HepG2 (cell line): Measurements from ENCODE around the gene AGAP1. TPM values are rescaled to one million over a fixed set of nuclear protein-coding genes. Genes with fewer than 3 reads are reported as not detected.

Experiments
- ERF ChIP-seq: IDR thresholded peaks from 2 replicates; pipeline ENCODE4 v1.6.1; 2018; ENCODE audit warnings: missing biosample characterization, missing genetic modification reagents
- FIP1L1 ChIP-seq: fragments of 200-400 bp; formaldehyde crosslinking; IDR thresholded peaks from 2 replicates; pipeline ENCODE4 v1.6.1; 2018; ENCODE audit warnings: low read depth, mild to moderate bottlenecking, low read length, moderate library complexity, borderline replicate concordance; ENCODE audit not compliant: insufficient read depth
- FOXJ3 ChIP-seq: sonication (generic); formaldehyde crosslinking; IDR thresholded peaks from 2 replicates; pipeline ENCODE4 v1.4.0; 2020; ENCODE audit warnings: missing genetic modification reagents, mild to moderate bottlenecking, borderline replicate concordance
- HNRNPK ChIP-seq: fragments of 200-400 bp; formaldehyde crosslinking; IDR thresholded peaks from 2 replicates; pipeline ENCODE4 v1.6.1; 2018; ENCODE audit warnings: low read length, low read depth, moderate library complexity, mild to moderate bottlenecking; ENCODE audit not compliant: poor library complexity, severe bottlenecking
- KMT2A ChIP-seq: sonication (generic); formaldehyde crosslinking; IDR thresholded peaks from 2 replicates; pipeline ENCODE4 v1.4.0; 2020; ENCODE audit warnings: missing genetic modification reagents
- MAF1 ChIP-seq: sonication (generic); formaldehyde crosslinking; IDR thresholded peaks from 2 replicates; pipeline ENCODE4 v1.5.0; 2020; ENCODE audit warnings: missing genetic modification reagents, borderline replicate concordance
- MED8 ChIP-seq: sonication (generic); formaldehyde crosslinking; IDR thresholded peaks from 2 replicates; pipeline ENCODE4 v1.8.1; 2023; ENCODE audit warnings: mild to moderate bottlenecking, missing genetic modification reagents; ENCODE audit not compliant: insufficient replicate concordance
- NAIF1 ChIP-seq: sonication (generic); formaldehyde crosslinking; IDR thresholded peaks from 2 replicates; pipeline ENCODE4 v1.5.0; 2020; ENCODE audit warnings: mild to moderate bottlenecking, missing genetic modification reagents, borderline replicate concordance
- NR3C1 ChIP-seq: sonication (generic); formaldehyde crosslinking; IDR thresholded peaks from 2 replicates; pipeline ENCODE4 v1.4.0; 2020; ENCODE audit warnings: missing genetic modification reagents
- REST ChIP-seq, 2 experiments: IDR thresholded peaks; 2 replicates each; pipeline ENCODE4 v1.6.1; 2011 to 2012; ENCODE audit warnings: low read length in 2 of 2, borderline replicate concordance in 1 of 2, low read depth in 1 of 2, mild to moderate bottlenecking in 1 of 2, moderate library complexity in 1 of 2
- ZBTB40 ChIP-seq, 2 experiments: fragments of 450-650 bp in 1 of 2; sonication (generic) in 1 of 2; formaldehyde crosslinking in 1 of 2; IDR thresholded peaks; 2 replicates each; pipeline versions ENCODE4 v1.6.1 to v1.8.0; 2016 to 2022; ENCODE audit warnings: antibody characterized with exemption in 1 of 2, mild to moderate bottlenecking in 1 of 2, missing genetic modification reagents in 1 of 2
- ZNF703 ChIP-seq: sonication (generic); formaldehyde crosslinking; IDR thresholded peaks from 2 replicates; pipeline ENCODE4 v1.5.1; 2020; ENCODE audit warnings: missing genetic modification reagents, mild to moderate bottlenecking, moderate library complexity, borderline replicate concordance
- ZNF747 ChIP-seq: sonication (generic); formaldehyde crosslinking; IDR thresholded peaks from 2 replicates; pipeline ENCODE4 v1.8.1; 2023; ENCODE audit warnings: missing genetic modification reagents, mild to moderate bottlenecking, borderline replicate concordance
- polyA plus RNA-seq, 8 experiments: library from polyadenylated mRNA; depleted of rRNA in 3 of 8; stranded (reverse) in 7 of 8; unstranded in 1 of 8; fragments of >200 nt; fragmentation: Illumina TruSeq in 4 of 8; extraction: Trizol in 4 of 8; gene quantifications; 2 replicates each; pipeline versions ENCODE4 v1.2.1 to v1.2.3, GENCODE V29; 2011 to 2016; ENCODE audit warnings: low read depth in 4 of 8, missing spikeins in 1 of 8, mixed read lengths in 1 of 8; ENCODE audit not compliant: insufficient read depth in 1 of 8
- total RNA-seq, 5 experiments: library from RNA; depleted of rRNA; stranded (reverse); fragments of >200 nt; fragmentation: Illumina TruSeq; extraction: Trizol; gene quantifications; 2 replicates each; pipeline ENCODE4 v1.2.3, GENCODE V29; 2016; ENCODE audit warnings: low read depth in 1 of 5
- TF ChIP-seq, protein P1 (sequence below): sonication (generic); formaldehyde crosslinking; IDR thresholded peaks from 2 replicates; pipeline ENCODE4 v1.5.0; 2020; ENCODE audit warnings: missing genetic modification reagents

The AGAP1 gene
- total and polyA plus RNA-seq, 2 of the 13 experiments (the other 11 are each of a cell fraction or from before 2014, with no cell fraction given) = 21.2 to 32.7 TPM

DNA sequence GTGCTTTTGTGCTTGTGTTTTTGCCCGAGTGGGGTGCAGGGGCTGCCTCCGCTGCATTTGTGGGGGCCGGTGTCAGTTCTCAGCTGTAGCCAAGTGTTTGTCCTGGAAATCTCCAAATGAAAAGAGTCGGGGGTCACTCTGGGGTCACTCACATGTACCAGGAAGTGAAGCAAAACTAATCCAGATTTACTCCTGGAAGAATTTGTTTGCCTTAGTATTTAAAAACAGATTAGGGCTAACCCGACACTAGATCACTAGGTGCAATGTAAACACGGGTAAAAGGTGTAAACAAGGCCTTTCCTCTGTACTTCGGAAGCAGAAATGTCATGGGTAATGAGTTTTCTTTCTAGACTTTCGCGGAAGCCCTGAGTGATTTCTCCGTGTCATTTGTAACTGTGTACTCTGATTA, 624.0 kb downstream of the AGAP1 start (continued):
- TF ChIP-seq REST (IDR thresholded peaks at IDR 0.05; ENCODE audit: borderline replicate concordance in 1 of 2, low read depth in 1 of 2, low read length in 2 of 2) (peak in 1 of 2 experiments; percentile 88; a peak in 2 of 4 replicates), KMT2A (no peak), ZNF747 (CRISPR knock-in tag) (peak; percentile 85; the same call in 1 of the 2 replicates), MED8 (CRISPR knock-in tag) (no peak), HNRNPK (no peak), ERF (CRISPR knock-in tag) (peak; percentile 99), MAF1 (CRISPR knock-in tag) (no peak), NAIF1 (CRISPR knock-in tag) (0 out of 2 replicates have a peak, but pooled peaks have one; percentile 33), NR3C1 (CRISPR knock-in tag) (no peak), FIP1L1 (no peak), ZBTB40 (IDR thresholded peaks at IDR 0.05) (no peak), ZBTB40 (CRISPR knock-in tag; IDR thresholded peaks at IDR 0.05) (no peak; the same call in 1 of the 2 replicates), ZNF703 (CRISPR knock-in tag) (peak; percentile 96), FOXJ3 (CRISPR knock-in tag) (peak; percentile 98)
- TF ChIP-seq, protein P1, sequence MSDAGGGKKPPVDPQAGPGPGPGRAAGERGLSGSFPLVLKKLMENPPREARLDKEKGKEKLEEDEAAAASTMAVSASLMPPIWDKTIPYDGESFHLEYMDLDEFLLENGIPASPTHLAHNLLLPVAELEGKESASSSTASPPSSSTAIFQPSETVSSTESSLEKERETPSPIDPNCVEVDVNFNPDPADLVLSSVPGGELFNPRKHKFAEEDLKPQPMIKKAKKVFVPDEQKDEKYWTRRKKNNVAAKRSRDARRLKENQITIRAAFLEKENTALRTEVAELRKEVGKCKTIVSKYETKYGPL (CRISPR knock-in tag) = no peak
